Prostate gland (tissue), 2 donors: ENCODE results near the gene PRG2. TPM values are rescaled to one million over a fixed set of nuclear protein-coding genes. Genes with fewer than 3 reads are reported as not detected.

Source experiments
- DNase-seq: peaks from one replicate; pipeline ENCODE4 v3.0.0-alpha.2; 2019; ENCODE audit warnings: low spot score
- H3K27ac ChIP-seq, 2 donors: fragments of 200-600 bp; sonication (generic); 2 replicates each; pipeline ENCODE4 v1.5.1; 2017 to 2019
- H3K27me3 ChIP-seq: fragments of 200-600 bp; sonication (generic); replicated peaks from 2 replicates; pipeline ENCODE4 v1.5.1; 2019; ENCODE audit not compliant: insufficient read depth
- H3K36me3 ChIP-seq, 2 donors: fragments of 200-600 bp; sonication (generic); 1 replicate in 1 of 2; 2 replicates in 1 of 2; pipeline versions ENCODE4 v1.5.1 to v1.8.1; 2017 to 2019
- H3K4me1 ChIP-seq: fragments of 200-600 bp; sonication (generic); replicated peaks from 2 replicates; pipeline ENCODE4 v1.5.1; 2019
- H3K4me3 ChIP-seq, 2 donors: fragments of 200-600 bp; sonication (generic); 2 replicates each; pipeline ENCODE4 v1.5.1; 2017 to 2019
- H3K9me3 ChIP-seq: fragments of 200-600 bp; sonication (generic); 2 replicates; pipeline ENCODE4 v1.5.1; 2017
- POLR2A ChIP-seq: fragments of 450-650 bp; IDR thresholded peaks from one replicate; pipeline ENCODE4 v1.6.1; 2016; ENCODE audit warnings: antibody characterized with exemption, mild to moderate bottlenecking
- POLR2AphosphoS5 ChIP-seq: sonication (generic); formaldehyde crosslinking; IDR thresholded peaks from one replicate; pipeline ENCODE4 v1.6.1; 2017; ENCODE audit warnings: antibody characterized with exemption
- WGBS: methylation state at CpG from one replicate; pipeline ENCODE4 v1.1.5; 2018; 5-methylcytosine and 5-hydroxymethylcytosine counted together
- intact Hi-C: fragments of 100-400 bp; cut with DNase I; formaldehyde crosslinking; loops from one replicate; pipeline ENCODE4 v1.14.2; 2022
- total RNA-seq, 2 donors: library from RNA; depleted of rRNA; stranded (reverse); fragments of >200 nt; gene quantifications; one replicate each; pipeline ENCODE4 v1.1.0, GENCODE V29; 2016
- TF ChIP-seq, protein P1 (sequence below), 4 experiments: fragments of 200-600 bp in 2 of 4; fragments of 450-650 bp in 2 of 4; sonication (generic) in 2 of 4; IDR thresholded peaks; 1 replicate in 3 of 4; 2 replicates in 1 of 4; pipeline ENCODE4 v1.5.1; 2016 to 2019; ENCODE audit warnings: antibody characterized with exemption in 4 of 4, mild to moderate bottlenecking in 2 of 4, moderate library complexity in 2 of 4

PRG2 gene
- total RNA-seq, 2 donors from 2014 or later, result 0.36 TPM; not detected in 1

DNA sequence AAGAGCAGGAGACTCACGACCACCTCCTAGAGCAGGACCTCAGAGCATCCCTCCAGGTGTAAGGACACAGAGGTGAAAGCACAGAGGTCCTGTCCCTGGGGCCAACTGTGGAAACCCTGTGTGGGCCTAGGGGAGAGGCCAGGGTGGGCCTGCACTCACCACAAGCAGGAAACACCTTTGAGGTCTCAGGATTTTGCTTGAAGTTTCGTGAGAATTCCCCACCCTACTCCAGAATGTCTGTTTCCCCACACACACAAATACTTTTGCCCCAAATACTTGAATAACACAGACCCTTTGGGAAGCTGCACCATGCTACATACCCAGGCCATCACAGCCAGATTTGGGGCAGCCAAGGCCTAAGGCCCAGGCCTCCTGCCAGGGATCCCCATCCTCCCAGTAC lies 18.3 kb upstream of the PRG2 start:
- 80% methylated on average over 2 of the region's 2 CpGs for WGBS
- Histone ChIP-seq H3K9me3 (no peaks in the 10 kb centered on the region), H3K4me1 (no peaks in the 10 kb centered on the region), H3K27me3 (no peaks in the 10 kb centered on the region), H3K27ac (no peak overlapping the region), H3K36me3 (no peaks in the 10 kb centered on the region), H3K4me3 (no peak overlapping the region)
- TF ChIP-seq, protein P1, sequence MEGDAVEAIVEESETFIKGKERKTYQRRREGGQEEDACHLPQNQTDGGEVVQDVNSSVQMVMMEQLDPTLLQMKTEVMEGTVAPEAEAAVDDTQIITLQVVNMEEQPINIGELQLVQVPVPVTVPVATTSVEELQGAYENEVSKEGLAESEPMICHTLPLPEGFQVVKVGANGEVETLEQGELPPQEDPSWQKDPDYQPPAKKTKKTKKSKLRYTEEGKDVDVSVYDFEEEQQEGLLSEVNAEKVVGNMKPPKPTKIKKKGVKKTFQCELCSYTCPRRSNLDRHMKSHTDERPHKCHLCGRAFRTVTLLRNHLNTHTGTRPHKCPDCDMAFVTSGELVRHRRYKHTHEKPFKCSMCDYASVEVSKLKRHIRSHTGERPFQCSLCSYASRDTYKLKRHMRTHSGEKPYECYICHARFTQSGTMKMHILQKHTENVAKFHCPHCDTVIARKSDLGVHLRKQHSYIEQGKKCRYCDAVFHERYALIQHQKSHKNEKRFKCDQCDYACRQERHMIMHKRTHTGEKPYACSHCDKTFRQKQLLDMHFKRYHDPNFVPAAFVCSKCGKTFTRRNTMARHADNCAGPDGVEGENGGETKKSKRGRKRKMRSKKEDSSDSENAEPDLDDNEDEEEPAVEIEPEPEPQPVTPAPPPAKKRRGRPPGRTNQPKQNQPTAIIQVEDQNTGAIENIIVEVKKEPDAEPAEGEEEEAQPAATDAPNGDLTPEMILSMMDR (IDR thresholded peaks at IDR 0.05), result no peak
- no peak for TF ChIP-seq POLR2A
- DNase-seq, result no peak
- intact Hi-C loops, result no loop called here

DNA sequence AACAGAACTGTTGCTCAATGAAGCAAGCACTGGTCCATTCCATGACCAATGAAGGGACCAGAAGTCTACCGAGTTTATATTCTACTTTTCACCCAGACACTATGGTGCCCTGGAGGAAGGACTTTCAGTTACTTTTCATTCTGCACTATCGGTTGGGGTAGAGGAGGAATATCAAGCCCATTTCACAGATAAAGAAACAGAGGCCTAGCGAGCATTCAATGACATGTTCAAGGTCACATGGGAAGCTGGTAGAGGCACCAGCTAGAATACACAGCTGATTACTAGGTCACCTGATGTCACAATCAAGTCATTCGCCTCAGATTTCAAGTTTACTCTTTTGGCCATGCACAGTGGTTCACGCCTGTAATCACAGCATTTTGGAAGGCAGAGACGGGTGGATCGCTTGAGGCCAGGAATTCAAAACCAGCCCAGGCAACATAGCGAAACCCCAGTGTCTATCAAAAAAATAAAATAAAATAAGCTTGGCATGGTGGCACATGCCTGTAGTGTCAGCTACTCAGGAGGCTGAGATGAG lies 17.6 kb upstream of the PRG2 start:
- Histone ChIP-seq H3K27ac (no peak overlapping the region), H3K4me3 (no peak overlapping the region), H3K27me3 (no peaks in the 10 kb centered on the region), H3K36me3 (no peaks in the 10 kb centered on the region), H3K9me3 (no peaks in the 10 kb centered on the region), H3K4me1 (no peaks in the 10 kb centered on the region)
- intact Hi-C loops, result no loop called here
- TF ChIP-seq POLR2AphosphoS5, result no peak
- TF ChIP-seq, protein P1 (IDR thresholded peaks at IDR 0.05), result no peak
- TF ChIP-seq POLR2A, result no peak
- 96% methylated on average over 8 of the region's 8 CpGs for WGBS
- no peak for DNase-seq

DNA sequence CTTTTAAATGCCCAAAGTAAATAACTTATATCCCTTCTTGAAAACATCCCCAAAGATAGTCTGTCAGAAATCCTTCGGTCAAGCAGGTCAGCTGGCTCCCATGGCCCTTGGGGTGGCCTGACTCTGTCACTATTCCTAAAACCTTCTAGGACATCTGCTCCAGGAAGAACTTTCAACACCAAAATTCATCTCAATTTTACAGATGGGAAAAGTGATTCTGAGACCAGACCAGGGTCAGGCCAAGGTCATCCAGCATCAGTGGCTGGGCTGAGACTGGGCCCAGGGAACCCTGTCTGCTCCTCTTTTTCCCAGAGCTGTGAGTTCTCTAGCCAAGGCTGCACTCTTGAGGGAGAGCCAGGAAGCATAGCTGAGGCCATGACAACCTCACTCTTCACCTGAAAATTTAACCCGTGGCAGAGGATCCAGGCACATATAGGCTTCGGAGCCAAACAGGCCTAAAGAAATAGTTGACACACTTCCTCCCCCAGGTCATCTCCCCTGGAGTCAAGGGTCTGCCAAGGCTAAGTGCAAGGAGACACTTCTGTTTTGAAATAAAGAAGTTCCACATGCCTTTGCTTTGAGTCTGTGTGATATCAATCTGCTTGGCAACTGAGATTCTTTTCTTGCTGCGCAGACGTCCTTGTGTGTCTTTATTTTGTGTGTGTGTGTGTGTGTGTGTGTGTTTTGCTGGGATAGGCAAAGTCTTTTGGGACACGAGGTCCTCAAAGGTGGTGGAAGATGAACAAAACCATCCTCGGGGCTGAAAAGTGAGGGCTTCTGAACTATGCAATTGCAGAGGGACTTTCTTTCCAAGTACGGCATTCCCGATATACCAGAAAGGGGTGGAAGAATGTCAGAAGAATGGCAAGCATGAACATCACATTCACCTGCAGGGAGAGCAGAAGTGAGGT lies 16.8 kb upstream of the PRG2 start:
- no peak overlapping the region for H3K4me3 ChIP-seq
- no peaks in the 10 kb centered on the region for H3K4me1 ChIP-seq
- H3K27ac ChIP-seq, result no peak overlapping the region
- 76% methylated on average over 9 of the region's 9 CpGs for WGBS
- no peaks in the 10 kb centered on the region for H3K27me3 ChIP-seq
- no peak for DNase-seq
- TF ChIP-seq, protein P1 (IDR thresholded peaks at IDR 0.05), result no peak
- TF ChIP-seq POLR2AphosphoS5, result no peak
- H3K36me3 ChIP-seq, result no peaks in the 10 kb centered on the region
- intact Hi-C loops, result no loop called here
- H3K9me3 ChIP-seq, result no peaks in the 10 kb centered on the region

DNA sequence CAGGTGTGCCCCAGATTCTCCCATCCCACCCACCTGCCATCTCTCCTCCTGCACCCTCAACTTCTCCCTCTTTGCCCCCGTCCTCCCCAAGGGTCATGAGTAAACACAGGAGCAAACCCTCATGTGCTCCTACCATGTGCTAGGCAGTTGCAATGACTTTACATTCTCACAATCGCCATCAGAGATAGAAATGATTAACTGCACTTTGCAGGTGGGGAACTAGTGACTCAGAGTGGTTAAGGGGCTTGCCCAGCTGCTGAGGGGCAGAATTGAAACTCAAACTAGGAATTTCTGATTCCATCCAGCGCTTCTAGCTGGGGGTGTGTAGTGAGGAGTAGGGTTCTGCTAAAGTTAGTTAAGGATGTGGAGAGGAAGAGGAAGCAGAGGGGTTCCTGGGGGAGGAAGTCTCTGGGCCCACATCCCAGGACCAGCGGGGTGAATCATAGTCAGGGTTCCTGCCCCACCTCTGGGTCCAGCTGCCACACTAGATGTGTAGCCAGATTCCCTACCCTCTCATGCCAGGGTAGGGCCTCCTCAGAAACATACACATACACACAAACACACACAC lies 16.0 kb upstream of the PRG2 start:
- Histone ChIP-seq H3K27me3 (no peaks in the 10 kb centered on the region), H3K4me1 (no peaks in the 10 kb centered on the region), H3K4me3 (no peak overlapping the region), H3K36me3 (no peaks in the 10 kb centered on the region), H3K9me3 (no peaks in the 10 kb centered on the region), H3K27ac (no peak overlapping the region)
- whole genome bisulfite sequencing, result 67% methylated on average over 4 of the region's 4 CpGs
- TF ChIP-seq POLR2A (no peak), POLR2AphosphoS5 (no peak)
- TF ChIP-seq, protein P1 (IDR thresholded peaks at IDR 0.05), result no peak
- intact Hi-C loops, result no loop called here
- DNase-seq, result no peak
